NCI-H146 treated with DMSO at 0.1 percent for 48 hours (cell line): ENCODE measurements around the gene PLOD2.
"Not testable (repeated sequence)": the region's sequence is repeated elsewhere in the genome, so short reads cannot be mapped to it uniquely, and the experiment has no call there.

Experiments used
- DNase-seq: peaks from one replicate; lab custom pipeline; 2025; ENCODE audit not compliant: unreplicated experiment; lab: John Stamatoyannopoulos, UW

The PLOD2 gene

DNA sequence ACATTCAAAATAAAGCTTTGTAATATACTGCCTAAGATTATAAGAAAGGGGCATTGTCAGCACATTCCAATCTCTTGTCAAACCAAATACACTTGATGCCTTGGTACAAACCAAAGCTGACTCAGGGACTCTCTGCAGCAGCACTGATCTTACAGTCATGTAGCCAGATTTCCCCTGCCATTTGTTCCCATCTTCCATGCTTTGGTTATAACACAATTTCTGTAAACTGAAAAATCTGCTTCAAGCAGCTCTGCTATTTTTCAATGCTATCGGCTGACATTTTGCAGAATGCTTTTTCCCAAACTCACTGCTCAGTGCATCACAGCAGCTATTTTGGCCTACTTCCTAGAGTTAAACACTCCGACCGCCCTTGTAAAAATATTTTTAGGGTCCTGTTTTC lies 18.2 kb downstream of the PLOD2 start:
- DNase-seq = no peak

DNA sequence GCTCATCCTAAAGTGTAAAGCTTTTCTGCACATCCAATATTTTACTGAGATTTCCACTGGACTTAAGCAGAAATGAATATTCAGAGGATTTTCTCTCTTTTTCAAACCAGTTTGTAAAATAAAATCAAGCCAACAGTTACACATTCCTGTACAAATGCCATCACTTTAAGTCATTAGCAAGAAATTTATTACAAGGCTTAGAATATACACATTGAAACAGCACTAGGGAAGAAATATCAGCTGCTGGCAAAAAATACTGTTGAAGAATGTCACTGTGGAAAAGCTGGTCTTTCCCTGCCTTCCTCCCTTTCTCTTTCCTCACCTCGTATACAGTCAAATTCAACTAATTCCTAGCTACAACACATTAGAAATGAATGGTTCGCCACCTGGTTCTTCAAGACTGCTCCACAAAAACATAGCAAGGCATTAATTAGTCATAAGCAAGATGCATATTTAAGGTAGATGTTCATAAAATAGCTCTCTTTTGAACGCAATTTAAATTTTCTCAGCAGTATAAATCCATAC lies 21.3 kb downstream of the PLOD2 start:
- DNase-seq = no peak

DNA sequence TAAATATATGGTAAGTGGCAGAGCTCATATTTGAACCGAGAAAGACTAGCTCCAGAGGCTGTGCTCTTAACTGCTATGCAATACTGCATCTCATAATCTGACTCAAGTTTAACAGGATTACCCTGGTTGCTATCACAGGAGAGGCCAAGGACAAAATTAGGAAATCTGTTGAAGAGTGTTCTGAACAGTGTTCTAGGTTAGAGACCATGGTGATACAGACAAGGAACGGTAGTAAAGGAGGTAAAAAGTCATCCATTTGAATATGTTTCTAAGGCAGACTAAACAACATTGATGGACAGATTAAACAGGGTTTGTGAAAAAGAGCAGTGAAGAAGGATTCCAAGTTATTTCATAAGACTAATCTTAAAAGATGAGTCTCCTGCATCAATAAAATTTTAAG lies 22.1 kb downstream of the PLOD2 start:
- DNase-seq = no peak

DNA sequence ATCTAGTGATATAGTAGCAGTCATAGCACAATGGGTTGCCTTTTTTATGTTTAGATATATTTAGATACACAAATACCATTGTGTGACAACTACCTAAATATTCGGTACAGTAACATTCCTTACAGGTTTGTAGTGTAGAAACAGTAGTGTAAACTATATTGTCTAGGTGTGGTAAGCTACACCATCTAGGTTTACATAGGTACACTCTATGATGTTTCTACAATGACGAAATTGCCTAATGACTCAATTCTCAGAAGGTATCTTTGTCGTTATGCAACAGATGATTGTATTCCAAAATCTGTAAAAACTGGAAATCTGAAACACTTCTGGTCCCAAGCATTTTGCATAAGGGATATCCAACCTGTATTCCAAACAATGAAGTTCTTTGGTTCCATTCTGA lies 24.3 kb downstream of the PLOD2 start:
- DNase-seq = no peak

DNA sequence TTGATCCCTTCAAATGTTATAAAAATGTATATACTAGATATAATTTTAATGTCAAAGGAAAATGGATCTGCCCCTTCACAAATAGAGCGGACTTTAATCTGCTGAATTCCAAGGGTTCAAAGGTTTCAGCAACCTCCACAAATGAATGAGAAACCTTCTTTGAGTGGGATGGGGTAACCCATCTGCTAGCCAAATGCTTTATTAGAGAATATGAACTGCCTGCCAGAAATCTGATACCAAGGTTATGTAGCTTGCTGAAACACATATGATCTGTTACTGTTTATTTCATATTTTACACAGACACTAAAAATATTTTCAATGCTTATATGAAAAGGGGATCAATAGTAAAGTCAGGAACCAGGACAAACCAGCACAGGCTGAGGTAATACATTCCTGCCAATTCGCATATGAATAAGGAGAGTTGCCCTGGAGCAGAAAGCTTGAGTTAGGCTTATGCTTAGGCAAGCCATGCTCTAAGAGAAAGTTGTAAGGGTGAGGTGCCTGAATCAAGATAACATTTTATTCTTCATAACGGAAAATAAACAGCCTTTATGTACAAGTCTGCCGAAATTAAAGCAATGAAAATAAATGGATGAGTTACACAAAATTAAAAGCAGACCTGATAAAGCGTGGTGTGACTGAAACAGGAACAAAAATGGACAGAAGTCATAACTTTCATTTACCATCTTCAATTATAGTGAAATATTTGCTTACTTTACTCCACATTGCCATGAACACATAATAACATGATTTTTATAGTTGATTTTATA lies 26.5 kb downstream of the PLOD2 start:
- DNase-seq = no peak

DNA sequence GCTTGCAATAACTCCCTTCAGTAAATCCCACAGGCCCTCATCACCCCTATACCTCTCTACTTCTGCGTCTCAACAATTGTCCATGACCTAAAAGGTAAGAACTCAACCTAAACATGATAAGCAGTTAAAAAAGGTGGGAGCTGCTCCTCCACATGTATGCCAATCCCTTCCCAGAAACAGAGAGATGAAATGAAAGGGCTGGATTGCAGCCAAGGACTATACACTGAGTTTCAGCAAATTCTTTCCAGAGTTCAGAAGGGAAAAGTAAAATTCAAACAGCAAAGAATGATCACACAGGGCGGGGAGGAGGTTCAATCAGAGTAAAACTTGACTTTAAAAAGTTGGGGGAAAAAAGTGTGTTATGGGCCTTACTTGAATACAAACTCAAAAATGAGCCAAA lies 27.5 kb downstream of the PLOD2 start:
- DNase-seq = no peak

DNA sequence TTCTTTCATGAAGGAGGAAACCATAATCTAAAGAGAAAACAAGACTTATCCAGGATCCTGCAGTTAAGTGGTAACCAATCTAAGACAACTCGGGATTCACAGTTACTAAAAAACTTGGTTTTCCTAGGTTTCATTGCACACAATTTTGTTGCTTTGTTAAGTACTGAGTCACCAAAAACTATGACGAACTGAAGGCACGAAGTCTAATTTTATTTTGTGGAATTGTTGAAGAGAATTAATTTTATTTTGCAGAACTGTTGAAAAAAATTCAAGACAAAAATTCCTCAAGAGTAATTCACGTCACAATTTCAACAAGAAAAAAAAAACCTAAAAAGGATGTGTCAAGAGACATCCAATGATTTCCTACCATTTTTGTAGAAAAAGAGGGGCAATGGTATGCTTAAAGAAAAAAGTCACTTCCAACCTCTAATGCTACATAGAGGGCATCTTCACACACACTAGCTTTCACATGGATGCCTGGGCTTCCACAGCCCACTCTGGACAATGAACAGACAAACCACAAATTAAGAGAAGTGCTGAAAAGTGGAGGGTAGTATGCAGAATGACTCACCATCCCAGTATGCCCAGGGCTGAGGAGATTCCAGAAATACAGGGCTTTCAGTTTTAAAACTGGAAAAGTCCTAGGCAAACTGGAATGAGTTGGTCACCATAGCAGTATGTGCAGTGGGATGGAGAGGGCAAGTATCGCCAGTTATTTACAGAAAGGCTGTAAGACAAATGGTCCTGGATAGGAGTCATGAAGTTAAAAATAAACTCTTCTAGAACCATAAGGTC lies 29.2 kb downstream of the PLOD2 start:
- no peak for DNase-seq

DNA sequence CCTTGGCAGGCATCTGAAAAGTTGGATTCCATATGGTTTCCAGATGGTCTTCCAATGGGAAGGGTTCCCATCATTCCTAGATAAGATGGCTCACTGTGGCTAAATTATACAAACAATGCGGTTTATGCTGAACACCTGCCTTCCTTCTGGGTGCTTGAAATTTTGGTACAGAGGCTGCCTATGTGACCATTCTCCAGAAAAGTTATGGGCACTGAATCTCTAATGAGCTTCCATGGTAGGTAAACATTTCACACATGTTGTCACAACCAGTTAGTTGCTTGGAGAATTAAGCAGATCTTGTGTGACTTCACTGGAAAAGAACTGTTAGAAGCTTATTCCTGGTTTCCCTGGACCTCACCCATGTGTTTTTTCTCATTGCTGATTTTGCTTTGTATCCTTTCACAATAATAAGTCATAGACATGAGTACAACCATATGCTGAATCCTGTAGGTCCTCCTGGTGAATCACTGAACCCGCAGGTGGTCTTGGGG lies 30.1 kb downstream of the PLOD2 start:
- DNase-seq = no peak

DNA sequence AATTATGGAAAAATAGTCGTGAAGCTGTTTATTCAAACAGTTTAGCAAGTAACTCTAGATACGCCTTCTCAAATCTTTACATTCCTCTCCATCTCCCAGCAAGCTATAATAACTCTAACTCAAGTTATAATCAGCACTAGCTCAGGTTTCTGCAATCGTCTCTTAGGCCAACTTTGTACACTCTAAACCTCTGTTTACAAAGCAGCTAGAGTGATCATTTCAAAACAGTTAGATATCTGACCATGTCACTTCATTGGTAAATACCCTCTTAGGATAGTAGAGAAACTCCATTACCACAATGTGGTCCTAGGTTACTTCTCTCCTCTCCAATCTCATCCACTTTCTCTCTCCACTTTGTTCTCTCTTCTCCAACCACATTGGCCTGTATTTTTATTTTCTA lies 31.2 kb downstream of the PLOD2 start:
- DNase-seq = no peak

DNA sequence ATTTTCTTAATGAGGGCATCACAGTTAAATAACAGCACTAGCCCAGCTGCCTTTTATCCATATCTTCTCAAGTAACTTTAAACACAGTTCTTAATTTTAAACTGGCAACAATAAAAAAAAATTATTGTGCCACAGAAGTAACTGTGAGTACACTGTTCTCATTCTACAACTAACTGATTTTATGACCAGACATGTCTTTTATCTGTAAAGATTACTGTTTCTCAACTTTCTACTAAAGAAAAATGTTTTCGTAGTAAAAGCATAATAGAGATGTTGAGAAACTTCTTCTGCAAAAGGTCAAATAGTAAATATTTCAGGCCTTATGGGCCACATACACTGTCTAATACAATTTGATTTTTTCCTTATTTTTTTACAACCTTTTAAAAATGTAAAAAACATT lies 32.0 kb downstream of the PLOD2 start:
- no peak for DNase-seq

DNA sequence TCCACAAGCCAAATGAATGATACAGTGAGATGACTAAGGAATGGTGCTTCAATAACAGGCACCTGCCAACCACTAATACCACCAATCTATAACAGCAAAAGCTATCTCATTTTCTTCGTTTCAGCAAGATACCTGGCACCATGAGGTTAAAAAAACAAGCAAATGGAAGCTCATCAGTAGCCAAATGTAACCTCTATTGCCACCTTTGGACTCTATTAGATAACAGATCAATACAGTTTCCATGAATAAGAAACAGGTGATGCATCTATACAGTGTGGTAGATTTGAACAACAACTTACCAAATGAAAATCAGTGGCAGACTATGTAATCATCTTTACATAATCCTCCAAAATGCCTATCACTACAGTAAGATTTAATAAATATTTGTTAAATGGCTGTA lies 32.8 kb downstream of the PLOD2 start:
- no peak for DNase-seq

DNA sequence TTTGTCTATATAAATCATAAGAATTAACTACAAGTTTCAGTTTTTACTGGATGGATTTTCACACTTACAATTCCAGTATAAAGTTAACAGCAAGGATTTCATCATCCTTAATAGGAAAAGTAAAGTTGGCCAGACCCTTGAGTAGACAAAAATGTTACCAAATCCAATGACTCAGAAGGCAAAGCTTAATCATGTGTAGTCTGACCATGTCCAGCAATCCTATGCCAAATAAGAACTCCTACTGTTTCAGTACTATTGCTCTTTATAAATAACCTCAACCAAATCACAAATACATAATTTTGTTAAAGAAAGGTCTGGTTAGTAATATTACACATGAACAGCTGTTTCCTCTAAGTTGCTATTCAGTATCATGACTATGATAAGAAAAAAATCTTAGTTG lies 35.0 kb downstream of the PLOD2 start:
- no peak for DNase-seq

DNA sequence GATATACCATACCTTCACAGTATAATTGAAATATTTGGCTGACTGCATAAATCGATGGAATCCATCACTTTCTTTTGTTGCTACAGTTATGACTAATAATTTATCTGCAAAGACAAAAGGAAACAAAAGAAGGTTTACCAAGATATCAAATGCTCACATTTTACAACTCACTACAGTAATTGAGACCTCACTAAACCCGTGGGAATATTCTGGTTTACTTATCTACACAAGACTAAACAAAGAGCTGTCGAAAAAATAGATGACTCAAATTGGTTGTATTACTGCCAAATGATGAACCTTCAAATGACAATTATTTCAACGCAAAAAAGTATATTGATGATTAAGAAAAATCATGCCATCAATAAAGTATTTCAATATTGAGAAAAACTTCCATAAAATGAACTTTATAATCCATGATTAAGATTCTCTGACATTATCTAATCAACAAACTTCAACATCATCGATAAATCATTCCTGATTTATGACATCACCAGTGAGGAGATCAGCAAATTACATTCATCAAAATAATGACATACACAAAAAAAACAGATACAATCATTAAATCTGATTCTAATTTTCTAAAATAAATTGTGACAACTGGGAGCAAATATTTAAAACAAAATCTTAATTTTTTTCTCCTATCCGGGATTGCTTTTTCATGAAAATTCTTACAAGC lies 36.7 kb downstream of the PLOD2 start:
- no peak for DNase-seq

DNA sequence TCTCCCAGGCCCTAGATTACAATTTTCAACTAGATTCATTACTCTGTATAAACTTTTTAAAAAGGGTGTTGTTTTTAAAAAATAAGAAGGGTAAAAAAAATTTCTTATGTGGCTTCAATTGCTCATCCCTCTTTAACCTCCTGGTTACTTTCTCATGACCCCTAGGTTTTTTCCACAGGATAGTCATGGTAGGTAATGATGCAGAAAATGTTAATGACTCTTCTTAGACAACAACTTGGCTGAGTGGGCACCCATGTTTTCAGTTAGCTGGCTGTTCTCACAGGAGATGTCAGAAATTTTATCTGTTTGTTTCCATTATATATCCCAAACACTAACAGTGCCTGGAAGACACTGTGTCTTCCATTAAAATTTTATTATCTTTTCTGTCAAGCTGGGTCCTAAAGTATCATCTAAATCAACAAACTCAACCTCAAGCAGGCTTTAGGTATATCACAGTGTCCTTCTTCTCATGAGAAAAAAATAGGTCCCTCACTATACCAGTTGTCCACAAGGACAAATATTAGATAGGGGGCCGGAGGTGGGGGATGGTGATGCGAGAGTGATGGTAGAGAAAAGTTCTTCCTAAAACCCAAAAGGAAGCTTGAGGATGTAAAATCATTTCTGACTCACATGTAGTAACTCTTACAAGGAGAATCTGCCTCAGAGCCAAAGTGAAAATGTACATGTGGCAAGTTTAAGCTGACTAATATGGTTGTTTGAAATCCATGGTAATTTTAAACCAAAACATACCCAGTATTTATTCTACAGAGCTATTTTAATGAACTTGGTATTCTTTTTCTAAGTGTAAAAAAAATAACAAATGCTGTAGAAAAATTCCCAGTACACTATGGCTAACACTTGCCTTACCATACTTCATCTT lies 43.3 kb downstream of the PLOD2 start:
- DNase-seq = no peak

DNA sequence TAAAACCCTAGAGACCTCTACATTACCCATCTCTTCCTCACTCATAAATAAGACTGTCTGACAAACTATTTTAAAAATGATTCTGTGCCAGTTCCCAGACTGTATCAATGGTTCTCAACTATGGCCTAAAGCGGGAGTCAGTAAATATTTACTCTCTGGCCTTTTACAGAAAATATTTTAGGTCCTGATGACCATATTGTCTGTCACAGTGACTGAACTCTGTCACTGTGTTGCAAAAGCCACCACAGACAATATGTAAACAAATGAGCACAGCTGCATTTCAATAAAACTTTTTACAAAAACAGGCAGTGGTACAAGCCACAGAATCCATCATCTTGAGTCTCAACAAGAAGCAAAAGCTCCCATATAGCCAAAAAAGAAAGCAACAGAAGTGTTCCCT lies 45.4 kb downstream of the PLOD2 start:
- no peak for DNase-seq

DNA sequence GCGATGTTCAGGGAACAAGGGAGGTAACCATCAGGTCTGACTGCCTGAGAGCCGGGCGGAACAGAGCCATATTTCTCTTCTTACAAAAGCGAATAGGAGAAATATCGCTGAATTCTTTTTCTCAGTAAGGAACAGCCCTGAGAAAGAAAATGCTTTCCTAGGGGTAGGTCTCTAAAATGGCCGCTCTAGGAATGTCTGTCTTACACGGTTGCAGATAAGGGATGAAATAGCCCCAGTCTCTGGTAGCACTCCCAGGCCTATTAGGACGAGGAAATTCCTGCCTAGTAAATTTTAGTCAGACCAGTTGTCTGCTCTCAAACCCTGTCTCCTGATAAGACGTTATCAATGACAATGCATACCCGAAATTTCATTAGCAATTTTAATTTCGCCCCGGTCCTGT lies 47.2 kb downstream of the PLOD2 start:
- DNase-seq = not testable (repeated sequence)

DNA sequence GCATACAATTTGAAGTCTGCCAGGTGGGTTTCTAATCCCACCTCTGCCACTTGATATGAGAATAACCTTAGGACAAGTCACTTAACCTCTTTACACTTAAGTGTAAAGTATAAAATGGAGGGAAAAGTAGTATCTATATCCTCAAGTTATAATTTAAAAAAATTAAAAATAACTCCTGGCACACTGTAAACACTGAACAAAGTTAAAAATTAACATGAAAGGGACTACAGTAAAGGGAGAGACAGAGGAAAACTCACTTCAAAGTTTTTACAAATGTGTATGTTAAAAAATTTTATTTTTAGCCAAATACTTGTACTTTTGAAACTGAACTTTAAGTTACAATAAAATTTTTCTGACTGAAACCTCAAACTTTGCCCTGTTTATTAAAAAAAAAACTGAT lies 49.6 kb downstream of the PLOD2 start:
- DNase-seq = no peak

DNA sequence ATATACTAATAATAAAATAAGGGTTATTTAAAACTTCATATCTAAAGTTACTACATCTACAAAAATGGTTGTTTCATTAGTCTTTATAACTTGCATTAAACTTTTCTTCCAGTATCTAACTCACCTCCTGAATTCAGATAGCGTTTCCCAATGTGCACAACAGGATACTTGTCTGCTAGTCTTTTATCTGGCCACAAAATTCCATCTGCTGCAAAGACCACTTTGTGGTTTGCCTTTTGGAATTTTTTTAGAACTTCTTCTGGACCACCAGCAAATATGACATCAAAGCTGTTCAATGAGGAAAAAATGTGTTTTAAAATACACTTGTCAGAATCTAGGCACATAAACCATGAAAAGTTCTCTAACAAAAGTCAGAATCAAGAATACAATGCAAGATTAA lies 50.8 kb downstream of the PLOD2 start:
- no peak for DNase-seq

DNA sequence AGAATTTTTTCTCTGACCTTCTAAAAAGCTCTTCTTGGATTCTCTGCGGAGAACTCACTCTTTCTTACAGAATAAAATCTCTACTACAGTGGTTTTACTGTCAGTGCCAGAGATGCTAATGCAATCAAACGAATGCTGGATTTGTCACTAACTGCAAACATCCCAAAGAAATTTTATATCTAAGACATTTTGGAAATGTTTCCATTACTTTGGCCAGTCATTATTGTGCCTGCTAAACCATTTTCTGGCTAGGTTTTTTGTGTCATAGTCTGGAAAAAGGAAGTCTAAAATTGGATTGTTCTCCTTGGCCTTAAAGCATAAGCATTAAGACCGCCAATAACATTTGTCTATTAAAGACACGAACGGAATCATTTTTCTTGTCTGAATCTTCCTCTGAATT lies 54.0 kb downstream of the PLOD2 start:
- DNase-seq = no peak

DNA sequence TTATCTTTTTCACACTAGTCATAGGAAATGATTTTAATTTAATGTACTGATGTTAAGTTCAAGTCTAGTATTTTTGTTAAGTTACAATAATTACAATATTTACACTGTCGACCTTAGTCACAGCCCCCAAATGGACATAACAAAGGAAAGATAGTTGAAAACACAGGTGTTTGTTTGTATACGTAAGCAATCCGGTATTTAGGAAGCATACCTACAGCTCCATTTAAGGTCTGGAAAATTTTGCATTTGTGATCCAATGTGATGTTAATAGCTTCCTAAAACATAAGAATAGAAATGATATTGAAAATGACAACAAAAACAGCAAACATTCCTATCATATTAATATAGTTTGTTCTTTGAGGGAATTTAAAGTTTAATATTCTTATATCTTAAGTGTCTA lies 56.9 kb downstream of the PLOD2 start:
- no peak for DNase-seq

DNA sequence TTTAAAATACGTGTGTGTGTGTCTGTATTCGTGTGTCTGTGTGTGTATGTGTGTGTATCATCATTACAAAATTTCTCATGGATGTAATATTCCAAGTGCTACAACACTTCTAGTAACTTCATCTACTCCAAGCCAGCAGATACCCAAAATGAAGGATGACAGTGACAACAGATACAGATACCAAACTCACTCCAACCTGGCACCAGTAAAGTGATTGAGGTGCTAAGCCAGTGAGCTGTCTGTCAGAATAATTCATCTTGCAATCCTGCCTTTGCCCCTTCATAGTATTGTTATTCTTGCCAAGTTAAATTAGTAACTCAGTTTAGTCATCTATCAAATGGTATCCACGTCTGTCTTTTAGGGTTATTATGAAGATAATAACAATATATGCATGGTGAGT lies 58.1 kb downstream of the PLOD2 start:
- no peak for DNase-seq
